CD14-positive monocyte (primary cell): ENCODE measurements around the gene PCDHGB7. TPM values are rescaled to one million over a fixed set of nuclear protein-coding genes. Genes with fewer than 3 reads are reported as not detected.

ENCODE experiments used
- DNase-seq, 3 donors: peaks; one replicate each; pipeline ENCODE4 v3.0.0-alpha.2; 2011 to 2022
- H2AFZ ChIP-seq: 2 replicates; pipeline ENCODE4 v1.6.0; 2012; ENCODE audit warnings: mild to moderate bottlenecking, low read depth, low read length, inconsistent platforms; ENCODE audit not compliant: insufficient read depth, poor library complexity, severe bottlenecking
- H3K27ac ChIP-seq, 2 donors: 1 replicate in 1 of 2; 2 replicates in 1 of 2; pipeline ENCODE4 v1.5.1; 2012 to 2013; ENCODE audit warnings: low read length in 2 of 2, control low read depth in 1 of 2, inconsistent platforms in 1 of 2, low read depth in 1 of 2, mild to moderate bottlenecking in 1 of 2
- H3K27me3 ChIP-seq, 2 donors: one replicate each; pipeline versions ENCODE4 v1.6.0 to v1.6.1; 2011 to 2013; ENCODE audit warnings: low read length in 2 of 2; ENCODE audit not compliant: control insufficient read depth in 2 of 2, insufficient read depth in 2 of 2
- H3K36me3 ChIP-seq, 2 donors: replicated peaks in 1 of 2; 1 replicate in 1 of 2; 2 replicates in 1 of 2; pipeline versions ENCODE4 v1.5.1 to v1.6.1; 2012 to 2013; ENCODE audit warnings: low read length in 2 of 2, control low read depth in 1 of 2, inconsistent platforms in 1 of 2, mild to moderate bottlenecking in 1 of 2; ENCODE audit not compliant: insufficient read depth in 2 of 2, control insufficient read depth in 1 of 2
- H3K4me1 ChIP-seq, 2 donors: 1 replicate in 1 of 2; 2 replicates in 1 of 2; pipeline versions ENCODE4 v1.5.1 to v1.6.1; 2012 to 2013; ENCODE audit warnings: low read length in 2 of 2, control low read depth in 1 of 2, inconsistent platforms in 1 of 2, mild to moderate bottlenecking in 1 of 2, moderate library complexity in 1 of 2; ENCODE audit not compliant: insufficient read depth in 2 of 2, control insufficient read depth in 1 of 2
- H3K4me2 ChIP-seq: replicated peaks from 2 replicates; pipeline ENCODE3; 2012; ENCODE audit warnings: low read length, moderate library complexity, mild to moderate bottlenecking; ENCODE audit not compliant: poor library complexity, severe bottlenecking; ENCODE audit errors: extremely low read depth
- H3K4me3 ChIP-seq, 3 experiments: fragments of 200-600 bp in 1 of 3; sonication (generic) in 1 of 3; replicated peaks in 1 of 3; 1 replicate in 2 of 3; 2 replicates in 1 of 3; pipeline ENCODE4 v1.5.1; 2011 to 2013; ENCODE audit warnings: low read length in 3 of 3, mild to moderate bottlenecking in 3 of 3, control low read depth in 2 of 3, low read depth in 2 of 3, inconsistent platforms in 1 of 3, moderate library complexity in 1 of 3
- H3K79me2 ChIP-seq: 2 replicates; pipeline ENCODE4 v1.6.0; 2012; ENCODE audit warnings: mild to moderate bottlenecking, control low read depth, inconsistent platforms, low read length, moderate library complexity; ENCODE audit not compliant: insufficient read depth
- H3K9ac ChIP-seq: 2 replicates; pipeline ENCODE4 v1.6.0; 2017; ENCODE audit warnings: low read length, mild to moderate bottlenecking; ENCODE audit not compliant: insufficient read depth, poor library complexity, severe bottlenecking
- H3K9me3 ChIP-seq, 2 donors: replicated peaks in 1 of 2; 1 replicate in 1 of 2; 2 replicates in 1 of 2; pipeline versions ENCODE4 v1.5.1 to v1.6.1; 2012 to 2013; ENCODE audit warnings: low read length in 2 of 2, control low read depth in 1 of 2; ENCODE audit not compliant: control insufficient read depth in 1 of 2, insufficient read depth in 1 of 2
- H4K20me1 ChIP-seq: 2 replicates; pipeline ENCODE4 v1.6.0; 2012; ENCODE audit warnings: mild to moderate bottlenecking, low read length, control low read depth, moderate library complexity; ENCODE audit not compliant: insufficient read depth
- H3K27ac Mint-ChIP-seq, 7 donors: one replicate each; pipeline ENCODE4 v1.8.0; 2020; ENCODE audit warnings: mild to moderate bottlenecking in 7 of 7, mixed read lengths in 7 of 7, moderate library complexity in 6 of 7, inconsistent platforms in 2 of 7
- H3K27me3 Mint-ChIP-seq, 3 donors: one replicate each; pipeline ENCODE4 v1.8.0; 2021 to 2022; ENCODE audit warnings: low read depth in 3 of 3, mild to moderate bottlenecking in 3 of 3, mixed read lengths in 3 of 3, moderate library complexity in 3 of 3, inconsistent platforms in 1 of 3
- H3K36me3 Mint-ChIP-seq, 2 donors: one replicate each; pipeline ENCODE4 v1.8.0; 2020; ENCODE audit warnings: mixed read lengths in 2 of 2, inconsistent platforms in 1 of 2, mild to moderate bottlenecking in 1 of 2
- H3K4me1 Mint-ChIP-seq: one replicate; pipeline ENCODE4 v1.8.0; 2020; ENCODE audit warnings: mild to moderate bottlenecking, mixed read lengths
- H3K4me3 Mint-ChIP-seq, 2 donors: one replicate each; pipeline ENCODE4 v1.8.0; 2020; ENCODE audit warnings: mild to moderate bottlenecking in 2 of 2, mixed read lengths in 2 of 2, moderate library complexity in 1 of 2
- H3K9me3 Mint-ChIP-seq, 7 donors: one replicate each; pipeline ENCODE4 v1.8.0; 2020 to 2022; ENCODE audit warnings: mixed read lengths in 7 of 7, mild to moderate bottlenecking in 6 of 7, moderate library complexity in 6 of 7, inconsistent platforms in 2 of 7
- CTCF ChIP-seq: fragments of 200-600 bp; IDR thresholded peaks from one replicate; pipeline ENCODE4 v1.8.0; 2022; ENCODE audit warnings: antibody characterized with exemption, mild to moderate bottlenecking
- WGBS: methylation state at CpG from one replicate; pipeline ENCODE4 v1.1.5; 2013; ENCODE audit warnings: missing lambda C conversion rate; ENCODE audit not compliant: insufficient coverage; 5-methylcytosine and 5-hydroxymethylcytosine counted together
- intact Hi-C, 2 donors: fragments of 100-400 bp; cut with micrococcal nuclease; formaldehyde crosslinking; loops; one replicate each; pipeline versions ENCODE4 v1.15.0 to v1.15.1; 2023
- polyA plus RNA-seq, 3 donors: library from polyadenylated mRNA; depleted of rRNA in 1 of 3; unstranded in 2 of 3; stranded (reverse) in 1 of 3; fragments of 300-500 nt in 2 of 3; fragments of >200 nt in 1 of 3; fragmentation: Illumina TruSeq in 2 of 3; gene quantifications; 1 replicate in 2 of 3; 2 replicates in 1 of 3; pipeline ENCODE4 v1.2.3, GENCODE V29; 2012 to 2021

PCDHGB7 gene
- polyA plus RNA-seq, 3 donors: 0.04 TPM; not detected in 2

GRCh38 chr5:141382469-141383294 is 34.8 kb upstream of the PCDHGB7 start, which contains the start of gene PCDHGA7:
PCDHGA7 (plus strand) TSS chr5:141382742; CDS start chr5:141382900, 158 bp downstream.
- peak within 1 kb of the TSS; percentile 64 to 65 for H3K4me3 Mint-ChIP-seq
- H2AFZ ChIP-seq: no peak within 1 kb of the TSS
- no peak within 1 kb of the TSS for H3K27ac ChIP-seq
- H4K20me1 ChIP-seq: no peaks in the 10 kb centered on the region
- H3K36me3 ChIP-seq: no peaks in the 10 kb centered on the region
- H3K4me3 ChIP-seq: peak within 1 kb of the TSS in 1 of 3 experiments; percentile 48
- H3K27me3 Mint-ChIP-seq: peaks cover 39 to 64% (median 52%) of the 10 kb centered on the region in 3 donors
- no peak for DNase-seq
- no peaks in the 10 kb centered on the region for H3K4me1 ChIP-seq
- peaks cover 27 to 52% of the 10 kb centered on the region in 2 donors for H3K9me3 ChIP-seq
- no peaks in the 10 kb centered on the region for H3K79me2 ChIP-seq
- WGBS: 12% methylated on average over 27 of the region's 37 CpGs
- peaks cover 24 to 58% (median 50%) of the 10 kb centered on the region in 7 donors for H3K9me3 Mint-ChIP-seq
- H3K4me2 ChIP-seq: peak within 1 kb of the TSS; percentile 42
- TF ChIP-seq CTCF: no peak
- peaks cover 0 to 5% of the 10 kb centered on the region in 2 donors for H3K36me3 Mint-ChIP-seq
- intact Hi-C loops: no loop called here
- peaks cover 34 to 80% of the 10 kb centered on the region in 2 donors for H3K27me3 ChIP-seq
- peaks cover 4% of the 10 kb centered on the region for H3K4me1 Mint-ChIP-seq
- no peak within 1 kb of the TSS for H3K27ac Mint-ChIP-seq
- no peak within 1 kb of the TSS for H3K9ac ChIP-seq

DNA sequence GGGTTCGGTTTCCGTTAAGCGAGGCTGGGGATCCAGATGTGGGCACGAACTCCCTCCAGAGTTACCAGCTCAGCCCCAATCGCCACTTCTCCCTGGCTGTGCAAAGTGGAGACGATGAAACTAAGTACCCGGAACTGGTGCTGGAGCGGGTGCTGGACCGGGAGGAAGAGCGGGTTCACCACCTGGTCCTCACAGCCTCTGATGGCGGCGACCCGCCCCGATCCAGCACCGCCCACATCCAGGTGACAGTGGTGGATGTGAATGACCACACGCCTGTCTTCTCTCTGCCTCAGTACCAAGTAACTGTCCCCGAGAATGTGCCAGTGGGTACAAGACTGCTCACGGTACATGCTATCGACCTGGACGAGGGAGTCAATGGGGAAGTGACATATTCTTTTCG is 34.1 kb upstream of the PCDHGB7 start:
- Histone ChIP-seq H3K9me3 (peaks cover 30 to 56% of the 10 kb centered on the region in 2 donors), H3K27me3 (peaks cover 36 to 80% of the 10 kb centered on the region in 2 donors), H4K20me1 (no peaks in the 10 kb centered on the region), H3K4me3 (peak overlapping the region in 1 of 3 experiments; percentile 48), H2AFZ (no peak overlapping the region), H3K4me1 (no peaks in the 10 kb centered on the region), H3K79me2 (no peaks in the 10 kb centered on the region), H3K27ac (no peak overlapping the region), H3K4me2 (no peak overlapping the region), H3K9ac (no peak overlapping the region), H3K36me3 (no peaks in the 10 kb centered on the region)
- peak overlapping the region; percentile 64 to 65 for H3K4me3 Mint-ChIP-seq
- H3K4me1 Mint-ChIP-seq: peaks cover 5% of the 10 kb centered on the region
- H3K36me3 Mint-ChIP-seq: peaks cover 0 to 6% of the 10 kb centered on the region in 2 donors
- 31% methylated on average over 10 of the region's 21 CpGs for WGBS
- intact Hi-C loops: no loop called here
- H3K27me3 Mint-ChIP-seq: peaks cover 39 to 65% (median 56%) of the 10 kb centered on the region in 3 donors
- no peak for DNase-seq
- peaks cover 25 to 58% (median 50%) of the 10 kb centered on the region in 7 donors for H3K9me3 Mint-ChIP-seq
- no peak overlapping the region for H3K27ac Mint-ChIP-seq
- no peak for TF ChIP-seq CTCF
